ENCODE measurements around the gene TBX2.
A peak's percentile ranks its signal among the peaks of the same experiment; 100 is the strongest.

TBX2 gene

DNA sequence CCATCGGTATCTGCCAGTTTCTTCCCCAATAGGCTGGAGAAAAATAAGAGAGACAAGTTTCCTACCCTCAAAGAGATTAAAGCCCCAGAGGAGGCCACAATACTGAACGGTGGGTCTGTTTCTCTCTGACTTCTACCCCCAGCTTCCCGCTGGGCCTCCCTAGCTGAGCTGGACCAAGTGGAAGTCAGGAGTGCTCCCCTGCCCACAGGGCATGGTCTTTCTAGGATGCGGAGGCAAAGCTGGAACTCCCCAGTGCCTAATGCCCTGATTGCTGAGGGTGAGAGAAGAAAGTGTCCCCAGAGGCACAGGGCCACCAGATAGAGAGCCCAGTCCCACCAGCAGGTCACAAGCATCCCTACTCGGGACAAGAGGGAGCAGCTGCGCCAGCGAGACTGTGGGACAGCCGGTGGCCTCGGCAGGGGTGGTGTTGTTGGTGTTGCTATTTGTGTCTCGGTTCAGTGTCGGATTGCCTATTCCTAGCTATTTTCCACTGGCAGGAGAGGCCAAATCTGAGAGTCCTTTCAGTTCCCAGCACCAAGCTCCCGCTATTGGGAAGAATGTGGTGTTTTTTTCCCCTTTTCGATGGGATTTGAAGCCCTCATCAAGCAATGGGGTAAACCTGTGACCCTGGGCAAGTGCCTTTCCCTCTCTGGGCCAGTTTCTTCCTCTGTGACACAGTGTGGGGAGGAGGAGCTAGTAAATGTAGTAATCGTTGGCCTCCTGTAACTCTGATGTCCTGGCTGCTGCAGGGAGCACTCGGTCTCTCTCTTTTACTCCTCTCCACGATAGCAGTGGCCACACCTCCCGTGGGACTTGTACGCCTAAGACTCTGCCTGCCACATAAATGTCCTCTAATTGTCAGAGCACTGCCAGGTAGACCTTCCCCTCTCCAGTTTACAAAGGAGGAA lies 22.5 kb upstream of the TBX2 start:
- Mint-ChIP-seq H3K27me3 (ENCODE audit: low read depth, poor library complexity) (peaks cover 18% of the 10 kb centered on the region), H3K9me3 (no peaks in the 10 kb centered on the region), H3K4me1 (peaks cover 46% of the 10 kb centered on the region), H3K4me3 (no peak overlapping the region), H3K27ac (peak overlapping the region; percentile 31), H3K36me3 (ENCODE audit: low read depth) (no peaks in the 10 kb centered on the region)
- TF ChIP-seq, protein P1, sequence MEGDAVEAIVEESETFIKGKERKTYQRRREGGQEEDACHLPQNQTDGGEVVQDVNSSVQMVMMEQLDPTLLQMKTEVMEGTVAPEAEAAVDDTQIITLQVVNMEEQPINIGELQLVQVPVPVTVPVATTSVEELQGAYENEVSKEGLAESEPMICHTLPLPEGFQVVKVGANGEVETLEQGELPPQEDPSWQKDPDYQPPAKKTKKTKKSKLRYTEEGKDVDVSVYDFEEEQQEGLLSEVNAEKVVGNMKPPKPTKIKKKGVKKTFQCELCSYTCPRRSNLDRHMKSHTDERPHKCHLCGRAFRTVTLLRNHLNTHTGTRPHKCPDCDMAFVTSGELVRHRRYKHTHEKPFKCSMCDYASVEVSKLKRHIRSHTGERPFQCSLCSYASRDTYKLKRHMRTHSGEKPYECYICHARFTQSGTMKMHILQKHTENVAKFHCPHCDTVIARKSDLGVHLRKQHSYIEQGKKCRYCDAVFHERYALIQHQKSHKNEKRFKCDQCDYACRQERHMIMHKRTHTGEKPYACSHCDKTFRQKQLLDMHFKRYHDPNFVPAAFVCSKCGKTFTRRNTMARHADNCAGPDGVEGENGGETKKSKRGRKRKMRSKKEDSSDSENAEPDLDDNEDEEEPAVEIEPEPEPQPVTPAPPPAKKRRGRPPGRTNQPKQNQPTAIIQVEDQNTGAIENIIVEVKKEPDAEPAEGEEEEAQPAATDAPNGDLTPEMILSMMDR (IDR thresholded peaks at IDR 0.05): no peak
- DNase-seq: no peak

DNA sequence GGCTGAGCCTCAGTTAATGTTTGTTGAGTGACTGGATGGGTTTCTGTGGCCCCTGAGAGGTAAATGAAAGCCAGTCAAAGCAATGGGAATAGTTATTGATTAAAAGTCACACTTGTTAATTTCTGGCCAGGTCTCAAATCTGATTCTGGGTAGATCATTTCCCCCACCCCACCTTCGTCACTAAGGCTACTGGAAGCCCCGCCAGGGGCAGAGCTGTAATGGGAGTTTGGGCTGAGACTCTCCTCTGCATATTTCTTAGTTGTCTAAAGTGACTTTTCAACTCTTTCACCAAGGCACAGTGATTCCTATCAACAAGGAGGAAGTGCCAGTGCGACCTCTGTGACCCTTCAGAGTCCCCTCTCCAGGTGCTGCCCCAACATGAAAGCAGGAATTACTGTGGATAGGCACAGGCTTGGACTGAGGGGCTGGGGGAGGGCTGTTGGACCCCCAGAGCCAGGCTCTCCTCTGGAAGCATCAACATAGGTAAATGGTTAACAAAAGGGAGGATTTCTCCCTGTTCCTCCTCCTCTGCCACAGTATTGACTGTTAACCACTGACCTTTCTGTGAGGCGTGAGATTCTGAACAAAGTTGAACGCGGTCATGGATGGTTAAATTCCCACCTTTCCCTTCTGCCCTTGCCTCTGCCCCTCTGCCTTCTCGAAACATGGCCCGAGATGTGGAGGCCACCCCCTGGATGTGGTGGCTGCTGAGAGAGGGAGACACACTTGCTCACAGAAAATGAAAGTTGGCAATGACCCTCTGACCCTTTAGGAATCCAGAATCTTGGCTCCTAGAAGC lies 20.8 kb upstream of the TBX2 start:
- no peak for DNase-seq
- H3K27ac Mint-ChIP-seq: peak overlapping the region; percentile 54
- H3K27me3 Mint-ChIP-seq (ENCODE audit: low read depth, poor library complexity): peaks cover 21% of the 10 kb centered on the region
- no peaks in the 10 kb centered on the region for H3K9me3 Mint-ChIP-seq
- peaks cover 55% of the 10 kb centered on the region for H3K4me1 Mint-ChIP-seq
- no peaks in the 10 kb centered on the region for H3K36me3 Mint-ChIP-seq (ENCODE audit: low read depth)
- TF ChIP-seq, protein P1 (IDR thresholded peaks at IDR 0.05): no peak
- no peak overlapping the region for H3K4me3 Mint-ChIP-seq

DNA sequence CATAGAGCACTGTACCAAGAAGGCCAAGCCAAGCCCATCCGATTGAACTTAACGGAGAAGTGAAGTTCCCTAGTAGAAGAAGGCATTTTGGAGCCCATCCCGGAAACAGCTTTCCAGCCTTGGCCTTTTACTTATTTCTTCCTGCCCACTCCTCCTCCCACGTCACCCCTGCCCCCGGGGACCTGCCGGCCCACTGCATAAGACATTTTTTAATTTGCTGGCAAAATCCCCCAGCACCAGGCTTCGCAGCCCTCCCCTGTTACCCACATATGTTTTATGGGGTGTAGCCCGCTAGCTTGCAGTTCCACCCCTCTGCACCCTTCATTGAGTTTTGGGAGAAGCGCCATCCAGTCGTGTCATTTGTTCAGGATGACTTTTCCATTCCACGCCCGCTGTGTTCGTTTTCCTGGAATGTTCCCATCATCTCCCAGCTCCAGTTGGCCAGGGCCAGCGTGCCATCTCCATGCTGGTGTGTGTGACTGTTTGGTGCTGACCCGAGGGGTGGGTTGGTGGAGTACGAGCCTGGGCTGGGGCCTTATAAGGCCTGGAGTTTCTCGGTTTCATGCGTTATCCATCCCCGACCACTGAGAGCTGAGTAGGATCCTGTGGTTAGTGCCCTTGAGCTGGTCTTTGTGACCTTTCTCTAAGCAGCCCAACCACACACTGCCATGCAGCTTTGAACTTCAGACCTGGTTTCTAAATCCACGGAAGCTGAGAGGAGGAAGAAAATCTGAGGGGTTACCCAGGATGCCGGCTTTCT lies 20.0 kb upstream of the TBX2 start:
- Mint-ChIP-seq H3K36me3 (ENCODE audit: low read depth) (no peaks in the 10 kb centered on the region), H3K4me1 (peaks cover 55% of the 10 kb centered on the region), H3K27me3 (ENCODE audit: low read depth, poor library complexity) (peaks cover 21% of the 10 kb centered on the region), H3K27ac (peak overlapping the region; percentile 54), H3K9me3 (no peaks in the 10 kb centered on the region), H3K4me3 (no peak overlapping the region)
- no peak for DNase-seq
- TF ChIP-seq, protein P1 (IDR thresholded peaks at IDR 0.05): no peak

DNA sequence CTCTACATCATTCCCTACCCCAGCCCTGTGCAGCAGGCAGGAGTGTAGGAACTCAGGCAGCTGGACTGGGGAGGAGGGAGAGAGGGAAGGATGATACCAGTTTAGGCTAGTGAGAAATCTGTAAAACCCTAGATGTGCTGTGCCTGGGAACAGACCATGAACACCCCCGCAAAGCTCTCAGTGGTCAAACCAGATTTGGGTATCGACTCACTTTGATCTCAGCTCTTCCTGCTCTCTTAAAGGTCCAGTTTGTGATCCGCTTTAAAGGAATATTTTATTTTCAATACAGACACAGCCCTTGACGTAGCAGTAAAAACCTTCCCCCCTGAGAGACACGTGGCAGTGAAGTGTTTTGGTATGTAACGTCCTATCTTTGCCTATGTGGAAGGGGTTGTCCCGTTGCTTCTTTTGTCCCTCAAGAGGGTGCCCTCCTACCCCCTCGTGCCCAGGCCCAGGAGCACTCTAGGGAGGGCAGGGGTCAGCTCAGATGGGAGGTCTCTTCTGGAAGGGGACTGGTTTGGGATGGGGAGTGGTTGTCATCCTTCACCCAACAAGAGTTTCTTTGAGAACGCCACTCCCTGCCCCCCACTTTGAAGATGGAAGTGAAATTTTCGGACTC lies 19.3 kb upstream of the TBX2 start:
- no peak overlapping the region for H3K4me3 Mint-ChIP-seq
- no peak for DNase-seq

More for the DNA sequence above, 19.3 kb upstream of the TBX2 start:
- no peaks in the 10 kb centered on the region for H3K36me3 Mint-ChIP-seq (ENCODE audit: low read depth)
- TF ChIP-seq, protein P1 (IDR thresholded peaks at IDR 0.05): no peak
- H3K27me3 Mint-ChIP-seq (ENCODE audit: low read depth, poor library complexity): peaks cover 24% of the 10 kb centered on the region
- H3K27ac Mint-ChIP-seq: peak overlapping the region; percentile 50
- H3K9me3 Mint-ChIP-seq: no peaks in the 10 kb centered on the region
- peaks cover 60% of the 10 kb centered on the region for H3K4me1 Mint-ChIP-seq
